ENCODE data around the gene FOLR1. TPM values are rescaled to one million over a fixed set of nuclear protein-coding genes. Genes with fewer than 3 reads are reported as not detected.

Gene FOLR1
- total RNA-seq, 1 experiment from 2014 or later = 4.8 TPM

DNA sequence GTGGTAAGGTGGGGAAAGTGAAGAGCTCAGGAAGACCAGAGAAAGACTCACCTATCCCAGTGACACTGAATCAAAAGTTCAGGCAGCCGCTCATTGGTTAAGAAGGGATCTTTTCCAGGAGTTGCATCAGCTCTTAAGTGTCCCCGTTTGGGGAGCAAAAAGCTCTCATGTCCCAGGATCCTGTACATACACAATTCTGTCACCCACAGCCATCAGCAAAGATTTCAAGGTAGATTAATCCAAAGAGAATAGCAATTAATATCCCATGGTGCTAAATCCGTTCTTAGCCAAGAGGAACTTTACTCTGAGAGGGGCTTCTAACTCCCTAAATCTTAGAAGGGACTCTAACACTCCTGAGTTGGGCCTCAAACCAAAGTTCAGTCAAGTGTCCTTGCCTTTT, 37.1 kb upstream of the FOLR1 start:
- ChIA-PET CTCF (interaction anchor here (3.2 kb wide), 1 partner anchor 11 kb away, joined by 16 read pairs; no protein-coding TSS in a partner anchor), POLR2A (no interaction called here)
- no TSS peak for BruUV-seq (replicated peaks)

More for the DNA sequence above, 37.1 kb upstream of the FOLR1 start:
- Histone ChIP-seq H4K20me1 (ENCODE audit: insufficient read depth) (no peaks in the 10 kb centered on the region), H3K4me2 (ENCODE audit: low read length) (no peak overlapping the region), H3K9me2 (ENCODE audit: insufficient read depth) (no peaks in the 10 kb centered on the region), H3K27me3 (ENCODE audit: insufficient read depth, low read length) (no peaks in the 10 kb centered on the region; the same call in 1 of the 2 replicates), H3K27ac (ENCODE audit: low read depth, low read length) (no peak overlapping the region), H3K9me3 (ENCODE audit: control insufficient read depth in 1 of 2, insufficient read depth in 1 of 2, low read depth in 1 of 2, low read length in 2 of 2) (no peaks in the 10 kb centered on the region), H3K4me3 (replicated peaks in 1 of 2; ENCODE audit: low read depth in 1 of 2, low read length in 2 of 2) (no peak overlapping the region), H3K36me3 (ENCODE audit: control insufficient read depth in 1 of 2, insufficient read depth in 2 of 2, low read length in 2 of 2) (no peaks in the 10 kb centered on the region), H2AFZ (ENCODE audit: low read depth, low read length, poor library complexity, severe bottlenecking) (no peak overlapping the region), H3K9ac (ENCODE audit: low read length) (no peak overlapping the region), H3K79me2 (ENCODE audit: insufficient read depth, low read length) (no peaks in the 10 kb centered on the region), H3K4me1 (ENCODE audit: control insufficient read depth in 1 of 2, insufficient read depth in 2 of 2, low read length in 2 of 2) (no peaks in the 10 kb centered on the region)
- TF ChIP-seq ZNF274 (IDR thresholded peaks at IDR 0.05; ENCODE audit: low read depth, low read length) (no peak), YY1 (IDR thresholded peaks at IDR 0.05; ENCODE audit: extremely low read depth, insufficient replicate concordance, low read depth, low read length) (no peak), ATF3 (IDR thresholded peaks at IDR 0.05) (no peak), SP1 (IDR thresholded peaks at IDR 0.05; ENCODE audit: low read depth) (no peak), SIN3A (IDR thresholded peaks at IDR 0.05; ENCODE audit: low read depth) (no peak)
- TF ChIP-seq, protein P1, sequence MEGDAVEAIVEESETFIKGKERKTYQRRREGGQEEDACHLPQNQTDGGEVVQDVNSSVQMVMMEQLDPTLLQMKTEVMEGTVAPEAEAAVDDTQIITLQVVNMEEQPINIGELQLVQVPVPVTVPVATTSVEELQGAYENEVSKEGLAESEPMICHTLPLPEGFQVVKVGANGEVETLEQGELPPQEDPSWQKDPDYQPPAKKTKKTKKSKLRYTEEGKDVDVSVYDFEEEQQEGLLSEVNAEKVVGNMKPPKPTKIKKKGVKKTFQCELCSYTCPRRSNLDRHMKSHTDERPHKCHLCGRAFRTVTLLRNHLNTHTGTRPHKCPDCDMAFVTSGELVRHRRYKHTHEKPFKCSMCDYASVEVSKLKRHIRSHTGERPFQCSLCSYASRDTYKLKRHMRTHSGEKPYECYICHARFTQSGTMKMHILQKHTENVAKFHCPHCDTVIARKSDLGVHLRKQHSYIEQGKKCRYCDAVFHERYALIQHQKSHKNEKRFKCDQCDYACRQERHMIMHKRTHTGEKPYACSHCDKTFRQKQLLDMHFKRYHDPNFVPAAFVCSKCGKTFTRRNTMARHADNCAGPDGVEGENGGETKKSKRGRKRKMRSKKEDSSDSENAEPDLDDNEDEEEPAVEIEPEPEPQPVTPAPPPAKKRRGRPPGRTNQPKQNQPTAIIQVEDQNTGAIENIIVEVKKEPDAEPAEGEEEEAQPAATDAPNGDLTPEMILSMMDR (IDR thresholded peaks at IDR 0.05 in 2 of 3, conservative IDR thresholded peaks at IDR 0.05 in 1 of 3; ENCODE audit: borderline replicate concordance in 1 of 3, insufficient read depth in 1 of 3, low read depth in 2 of 3, low read length in 2 of 3) = no peak
- TF ChIP-seq, protein P2, sequence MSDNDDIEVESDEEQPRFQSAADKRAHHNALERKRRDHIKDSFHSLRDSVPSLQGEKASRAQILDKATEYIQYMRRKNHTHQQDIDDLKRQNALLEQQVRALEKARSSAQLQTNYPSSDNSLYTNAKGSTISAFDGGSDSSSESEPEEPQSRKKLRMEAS (IDR thresholded peaks at IDR 0.05) = no peak
- RAD21 ChIA-PET (ENCODE audit: low non-redundant PET in 1 of 2, low total read pairs in 2 of 2, uncharacterized antibody in 2 of 2, unreplicated experiment in 2 of 2) = no interaction called here
- intact Hi-C loops (cut with micrococcal nuclease) = no loop called here
- no peak for DNase-seq (ENCODE audit: low read depth, low spot score)
- no peak for ATAC-seq

Data from HCT116 (cell line).